ENCODE data around the gene TCEAL3. TPM values are rescaled to one million over a fixed set of nuclear protein-coding genes. Genes with fewer than 3 reads are reported as not detected.
A peak's percentile ranks its signal among the peaks of the same experiment; 100 is the strongest.
"Not testable (repeated sequence)": the region's sequence is repeated elsewhere in the genome, so short reads cannot be mapped to it uniquely, and the experiment has no call there.

TCEAL3 gene
- total RNA-seq, 4 donors from 2014 or later = 2.8 to 38.3 (median 11.3) TPM

DNA sequence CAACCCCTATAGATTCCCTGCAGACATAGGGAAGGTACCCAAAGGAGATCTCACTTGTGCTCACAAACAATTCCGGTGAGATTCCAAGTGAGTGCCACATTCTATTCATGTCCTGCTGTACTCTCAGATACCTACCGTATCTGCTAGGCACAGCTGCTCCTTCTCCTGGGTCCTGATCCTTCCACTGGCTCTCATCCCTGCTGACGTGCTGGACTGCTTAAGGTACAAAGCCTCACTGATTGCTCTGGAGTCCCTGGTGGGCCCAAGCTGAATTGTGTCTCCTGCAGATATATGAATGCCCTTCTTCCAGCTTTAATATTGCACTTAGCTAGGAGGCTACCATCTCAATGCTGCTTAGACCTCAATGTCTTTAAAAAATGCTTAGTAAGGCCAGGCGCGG lies 23.4 kb downstream of the TCEAL3 start:
- H3K4me3 ChIP-seq = peak overlapping the region in 1 of 4 donors; percentile 16
- TF ChIP-seq CTCF (IDR thresholded peaks at IDR 0.05) (no peak), POLR2A (IDR thresholded peaks at IDR 0.05) (no peak)
- H3K9me3 ChIP-seq = no peaks in the 10 kb centered on the region
- no peaks in the 10 kb centered on the region for H3K36me3 ChIP-seq
- peaks cover 0 to 18% (median 0%) of the 10 kb centered on the region in 3 donors for H3K4me1 ChIP-seq
- intact Hi-C loops (cut with DNase I) = no loop called here
- 77 to 88% methylated on average over 1 to 3 of the region's 5 CpGs for WGBS, 2 donors
- H3K27ac ChIP-seq = no peak overlapping the region
- DNase-seq = no peak
- H3K27me3 ChIP-seq = no peaks in the 10 kb centered on the region

DNA sequence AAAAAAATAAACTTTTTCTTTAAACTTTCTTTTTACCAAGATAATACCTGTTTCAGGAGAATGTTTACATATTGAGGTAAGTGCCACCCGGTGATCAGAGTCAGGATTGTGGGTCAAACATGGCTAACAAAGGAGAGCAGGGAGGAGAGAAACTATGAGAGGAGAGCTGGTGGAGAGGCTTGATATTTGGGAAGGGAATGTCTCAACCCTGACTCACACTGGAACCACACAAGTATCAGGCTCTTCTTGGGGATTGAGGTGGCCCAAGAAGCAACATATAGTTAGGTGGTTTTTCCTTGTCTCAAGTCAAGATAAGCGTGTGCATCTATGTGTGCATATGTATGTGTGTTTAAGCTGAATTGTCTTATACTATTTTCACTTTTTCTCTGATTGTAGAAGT lies 27.7 kb downstream of the TCEAL3 start:
- no peak for TF ChIP-seq CTCF (IDR thresholded peaks at IDR 0.05)
- no peak for TF ChIP-seq POLR2A (IDR thresholded peaks at IDR 0.05)
- no peak overlapping the region for H3K4me3 ChIP-seq
- H3K27ac ChIP-seq = no peak overlapping the region
- WGBS, 2 donors = 55 to 74% methylated on average over 2 of the region's 2 CpGs
- H3K4me1 ChIP-seq = peaks cover 0 to 2% (median 0%) of the 10 kb centered on the region in 3 donors
- H3K36me3 ChIP-seq = no peaks in the 10 kb centered on the region
- no peak for DNase-seq
- intact Hi-C loops (cut with DNase I) = no loop called here
- H3K27me3 ChIP-seq = no peaks in the 10 kb centered on the region
- no peaks in the 10 kb centered on the region for H3K9me3 ChIP-seq

- intact Hi-C loops (cut with DNase I) = no loop called here
- Histone ChIP-seq H3K27ac (no peak overlapping the region), H3K27me3 (peaks cover 0 to 11% (median 0%) of the 10 kb centered on the region in 4 donors), H3K4me1 (no peaks in the 10 kb centered on the region), H3K36me3 (no peaks in the 10 kb centered on the region), H3K9me3 (no peaks in the 10 kb centered on the region), H3K4me3 (no peak overlapping the region)
- TF ChIP-seq CTCF (IDR thresholded peaks at IDR 0.05) = no peak
- no peak for TF ChIP-seq POLR2A (IDR thresholded peaks at IDR 0.05)
- DNase-seq = no peak
- 56 to 68% methylated on average over 2 of the region's 2 CpGs for WGBS, 2 donors
Observed at GRCh38 chrX:103637604-103638338, 30.0 kb downstream of the TCEAL3 start.

GRCh38 chrX:103638479-103639346 lies 30.9 kb downstream of the TCEAL3 start:
- H3K36me3 ChIP-seq; H3K27ac ChIP-seq; H3K9me3 ChIP-seq; H3K4me1 ChIP-seq; DNase-seq; H3K4me3 ChIP-seq; intact Hi-C loops (cut with DNase I): not testable (repeated sequence)
- WGBS, 2 donors = 48 to 50% methylated on average over 1 to 3 of the region's 6 CpGs
- peaks cover 0 to 11% (median 0%) of the 10 kb centered on the region in 4 donors for H3K27me3 ChIP-seq

DNA sequence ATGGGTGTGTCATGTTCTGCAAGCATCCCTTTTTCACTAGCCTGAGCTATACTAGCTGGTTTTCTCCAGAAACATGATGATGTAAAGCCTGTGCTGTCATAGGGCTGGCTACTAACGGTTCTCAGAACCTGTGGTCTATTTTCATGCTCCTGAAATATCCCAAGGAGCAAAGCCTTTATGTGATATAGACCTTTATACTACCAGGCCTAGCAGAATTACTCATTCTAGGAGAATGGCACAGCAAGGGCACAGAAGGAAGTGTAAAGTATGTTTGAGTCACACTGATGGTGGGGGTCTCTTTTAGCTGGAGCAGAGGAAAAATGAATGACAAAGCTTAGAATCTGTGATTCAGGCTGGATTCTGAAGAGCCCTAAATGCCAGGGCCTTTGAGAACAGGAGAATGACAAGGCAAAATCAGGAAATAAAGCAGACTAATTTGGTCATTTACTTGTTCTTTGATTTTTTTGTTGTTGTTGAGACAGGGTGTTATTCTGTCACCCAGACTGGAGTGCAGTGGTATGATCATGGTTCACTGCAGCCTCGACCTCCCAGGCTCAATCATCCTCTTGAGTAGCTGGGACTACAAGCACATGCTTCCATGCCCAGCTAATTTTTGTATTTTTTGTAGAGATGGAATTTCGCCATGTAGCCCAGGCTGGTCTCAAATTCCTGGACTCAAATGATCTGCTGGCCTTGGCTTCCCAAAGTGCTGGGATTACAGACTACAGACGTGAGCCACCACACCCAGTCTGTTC lies 32.8 kb downstream of the TCEAL3 start:
- no peak for TF ChIP-seq CTCF (IDR thresholded peaks at IDR 0.05)
- no peak for TF ChIP-seq POLR2A (IDR thresholded peaks at IDR 0.05)
- H3K27ac ChIP-seq = no peak overlapping the region
- DNase-seq = no peak

More for the DNA sequence above, 32.8 kb downstream of the TCEAL3 start:
- Histone ChIP-seq H3K4me1 (no peaks in the 10 kb centered on the region), H3K9me3 (no peaks in the 10 kb centered on the region), H3K36me3 (no peaks in the 10 kb centered on the region), H3K4me3 (no peak overlapping the region), H3K27me3 (peaks cover 0 to 11% (median 0%) of the 10 kb centered on the region in 4 donors)
- intact Hi-C loops (cut with DNase I) = no loop called here
- WGBS, 2 donors = 68 to 82% methylated on average over 4 of the region's 4 CpGs
